Endothelial cell of umbilical vein (primary cell): ENCODE results near the gene MARCHF6. TPM values are rescaled to one million over a fixed set of nuclear protein-coding genes. Genes with fewer than 3 reads are reported as not detected.

ENCODE experiments used
- BruUV-seq: library from RNA; stranded (reverse); fragments of 400-500 nt; replicated peaks from 2 replicates; lab custom pipeline; 2021; lab: Mats Ljungman, UMichigan
- CTCF ChIA-PET: fragments of 300-600, 350-600 bp; sonication (Branson Sonifier 250); formaldehyde crosslinking; loops from one replicate; lab custom pipeline; 2021; ENCODE audit warnings: antibody characterized with exemption, inconsistent platforms; lab: Charles Lee
- POLR2A ChIA-PET: fragments of 300-600, 350-600 bp; sonication (Branson Sonifier 250); formaldehyde crosslinking; loops from one replicate; lab custom pipeline; 2021; ENCODE audit warnings: antibody characterized with exemption, inconsistent platforms; lab: Charles Lee
- DNase-seq: peaks from one replicate; pipeline ENCODE4 v3.0.0-alpha.2; 2011; ENCODE audit warnings: low read depth, low spot score
- FAIRE-seq: peaks from 2 replicates; lab custom pipeline; 2011; peaks lifted over from hg19 to GRCh38; lab: Jason Lieb, UNC
- H2AFZ ChIP-seq: 2 replicates; pipeline ENCODE4 v1.6.0; 2012; ENCODE audit warnings: low read depth, low read length, control low read depth, inconsistent platforms
- H3K27ac ChIP-seq: 2 replicates; pipeline ENCODE4 v1.5.1; 2011; ENCODE audit warnings: low read depth, mild to moderate bottlenecking, control low read depth, low read length, moderate library complexity; ENCODE audit not compliant: insufficient read depth
- H3K27me3 ChIP-seq, 2 experiments: 2 replicates each; pipeline versions ENCODE4 v1.6.0 to v1.6.1; 2011; ENCODE audit warnings: low read length in 2 of 2, mixed read lengths in 1 of 2; ENCODE audit not compliant: control insufficient read depth in 2 of 2, insufficient read depth in 2 of 2
- H3K36me3 ChIP-seq, 2 experiments: 2 replicates in 1 of 2; 3 replicates in 1 of 2; pipeline ENCODE4 v1.5.1; 2011; ENCODE audit warnings: low read length in 2 of 2, mild to moderate bottlenecking in 1 of 2, moderate library complexity in 1 of 2; ENCODE audit not compliant: control insufficient read depth in 2 of 2, insufficient read depth in 2 of 2; ENCODE audit errors: extremely low read depth in 1 of 2
- H3K4me1 ChIP-seq: 3 replicates; pipeline ENCODE4 v1.5.1; 2011; ENCODE audit warnings: mild to moderate bottlenecking, low read length; ENCODE audit not compliant: control insufficient read depth, insufficient read depth; ENCODE audit errors: extremely low read depth
- H3K4me2 ChIP-seq: 2 replicates; pipeline ENCODE4 v1.6.1; 2011; ENCODE audit warnings: low read length, control low read depth, mixed read lengths; ENCODE audit not compliant: insufficient read depth
- H3K4me3 ChIP-seq, 3 experiments: fragments of 200-600 bp in 1 of 3; sonication (generic), shearing (Covaris generic) in 1 of 3; replicated peaks in 1 of 3; 2 replicates each; pipeline ENCODE4 v1.5.1; 2011 to 2016; ENCODE audit warnings: control low read depth in 3 of 3, low read length in 3 of 3, mild to moderate bottlenecking in 2 of 3, inconsistent platforms in 1 of 3, low read depth in 1 of 3, moderate library complexity in 1 of 3; ENCODE audit not compliant: insufficient read depth in 1 of 3
- H3K79me2 ChIP-seq: 2 replicates; pipeline ENCODE4 v1.6.0; 2012; ENCODE audit warnings: low read length, inconsistent platforms; ENCODE audit not compliant: control insufficient read depth, insufficient read depth
- H3K9ac ChIP-seq: replicated peaks from 2 replicates; pipeline ENCODE3; 2011; ENCODE audit warnings: low read length, control low read depth; ENCODE audit not compliant: insufficient read depth; ENCODE audit errors: extremely low read depth
- H3K9me1 ChIP-seq: replicated peaks from 3 replicates; pipeline ENCODE4 v1.6.0; 2011; ENCODE audit warnings: mild to moderate bottlenecking, low read length; ENCODE audit not compliant: control insufficient read depth, insufficient read depth; ENCODE audit errors: extremely low read depth
- H3K9me3 ChIP-seq: replicated peaks from 2 replicates; pipeline ENCODE4 v1.5.1; 2012; ENCODE audit warnings: low read length, inconsistent platforms; ENCODE audit not compliant: control insufficient read depth, insufficient read depth
- H4K20me1 ChIP-seq: replicated peaks from 2 replicates; pipeline ENCODE3; 2011; ENCODE audit warnings: mild to moderate bottlenecking, low read length; ENCODE audit not compliant: control insufficient read depth, insufficient read depth; ENCODE audit errors: extremely low read depth
- JUN ChIP-seq: IDR thresholded peaks from 2 replicates; pipeline ENCODE4 v1.6.1; 2011; ENCODE audit warnings: borderline replicate concordance, low read depth; ENCODE audit not compliant: insufficient read length, insufficient read depth
- POLR2A ChIP-seq: IDR thresholded peaks from 2 replicates; pipeline ENCODE4 v1.6.1; 2012; ENCODE audit warnings: low read depth, mild to moderate bottlenecking, control low read depth, low read length
- dilution Hi-C: fragments of 300-500 bp; cut with MboI; formaldehyde crosslinking; loops from one replicate; pipeline ENCODE4 v1.15.0; 2019; ENCODE audit warnings: low sequenced_read_pairs; ENCODE audit not compliant: extremely low pct_ligation_motif_present
- intact Hi-C: fragments of 100-400 bp; cut with micrococcal nuclease; formaldehyde crosslinking; loops from one replicate; pipeline ENCODE4 v1.10.0; 2022
- polyA plus RNA-seq, 4 experiments: library from polyadenylated mRNA; depleted of rRNA in 3 of 4; stranded (reverse) in 3 of 4; unstranded in 1 of 4; fragments of >200 nt; gene quantifications; 2 replicates each; pipeline versions ENCODE4 v1.2.1 to v1.2.3, GENCODE V29; 2011 to 2012; ENCODE audit warnings: missing spikeins in 1 of 4
- total RNA-seq: library from RNA; stranded (reverse); gene quantifications from 2 replicates; pipeline ENCODE4 v1.2.3, GENCODE V29; 2021
- TF ChIP-seq, protein P1 (sequence below), 2 donors: IDR thresholded peaks; 1 replicate in 1 of 2; 2 replicates in 1 of 2; pipeline ENCODE4 v1.5.1; 2011; ENCODE audit warnings: low read length in 2 of 2, mild to moderate bottlenecking in 2 of 2, moderate library complexity in 2 of 2, control low read depth in 1 of 2, inconsistent platforms in 1 of 2, low read depth in 1 of 2; ENCODE audit not compliant: insufficient read depth in 1 of 2; ENCODE audit errors: extremely low read depth in 1 of 2
- TF ChIP-seq, protein P2 (sequence below): IDR thresholded peaks from 2 replicates; pipeline ENCODE4 v1.6.1; 2011; ENCODE audit not compliant: insufficient read depth, insufficient read length

Gene MARCHF6
- total and polyA plus RNA-seq, 2 donors (not counting 3 experiments of a cell fraction or from before 2014, with no cell fraction given) = 108 to 112 TPM

DNA sequence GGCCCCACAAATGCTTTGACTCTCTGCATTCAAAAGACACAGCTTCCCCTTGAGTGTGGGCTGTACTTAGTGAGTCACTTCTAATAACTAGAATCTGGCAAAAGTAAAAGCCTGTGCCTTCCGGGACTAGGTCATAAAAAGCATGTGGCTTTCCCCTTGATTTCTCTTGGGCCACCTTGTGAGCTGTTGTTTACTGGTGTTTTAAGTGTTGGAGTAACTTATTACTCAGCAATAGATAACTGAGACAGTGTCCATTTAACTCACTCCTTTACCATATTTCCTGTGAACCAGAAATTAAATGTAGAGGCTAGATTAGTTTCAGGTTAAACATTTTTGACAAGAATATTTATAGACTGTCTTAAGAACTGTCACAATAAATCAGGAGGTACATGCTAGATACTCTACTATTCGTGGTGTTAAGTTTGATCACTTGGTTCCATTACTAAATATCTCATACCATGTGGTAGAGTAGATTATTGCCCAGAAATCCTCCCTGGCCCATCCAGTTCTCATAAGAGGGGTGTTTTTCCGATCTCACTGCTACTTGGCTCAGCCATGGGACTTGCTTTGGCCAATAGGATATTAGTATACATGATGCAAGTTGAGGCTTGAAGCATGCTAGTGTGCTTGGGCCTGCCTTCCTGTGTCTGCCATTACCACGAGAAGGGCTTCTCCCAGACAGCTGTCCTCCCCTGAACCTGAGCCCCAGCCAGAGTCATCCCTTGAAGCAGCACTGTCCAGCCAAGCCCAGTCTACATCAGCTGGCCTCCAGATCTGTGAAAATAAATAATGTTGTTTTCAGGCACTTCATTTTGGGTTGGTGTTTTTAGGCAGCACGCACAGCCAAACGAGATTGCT lies 35.4 kb upstream of the MARCHF6 start:
- H3K4me1 ChIP-seq = no peaks in the 10 kb centered on the region
- no peaks in the 10 kb centered on the region for H3K9me1 ChIP-seq
- ChIA-PET POLR2A (no interaction called here), CTCF (interaction anchor here (1.0 to 1.4 kb wide), 2 partner anchors 8 to 106 kb away, joined by 3 to 4 read pairs; no protein-coding TSS in a partner anchor)
- dilution Hi-C loops = no loop called here
- intact Hi-C loops = no loop called here
- no peak for DNase-seq
- no peak overlapping the region for H2AFZ ChIP-seq
- H3K79me2 ChIP-seq = no peaks in the 10 kb centered on the region
- no peaks in the 10 kb centered on the region for H3K9me3 ChIP-seq
- no peaks in the 10 kb centered on the region for H3K36me3 ChIP-seq
- no peak for TF ChIP-seq JUN
- TF ChIP-seq POLR2A = no peak
- TF ChIP-seq, protein P1, sequence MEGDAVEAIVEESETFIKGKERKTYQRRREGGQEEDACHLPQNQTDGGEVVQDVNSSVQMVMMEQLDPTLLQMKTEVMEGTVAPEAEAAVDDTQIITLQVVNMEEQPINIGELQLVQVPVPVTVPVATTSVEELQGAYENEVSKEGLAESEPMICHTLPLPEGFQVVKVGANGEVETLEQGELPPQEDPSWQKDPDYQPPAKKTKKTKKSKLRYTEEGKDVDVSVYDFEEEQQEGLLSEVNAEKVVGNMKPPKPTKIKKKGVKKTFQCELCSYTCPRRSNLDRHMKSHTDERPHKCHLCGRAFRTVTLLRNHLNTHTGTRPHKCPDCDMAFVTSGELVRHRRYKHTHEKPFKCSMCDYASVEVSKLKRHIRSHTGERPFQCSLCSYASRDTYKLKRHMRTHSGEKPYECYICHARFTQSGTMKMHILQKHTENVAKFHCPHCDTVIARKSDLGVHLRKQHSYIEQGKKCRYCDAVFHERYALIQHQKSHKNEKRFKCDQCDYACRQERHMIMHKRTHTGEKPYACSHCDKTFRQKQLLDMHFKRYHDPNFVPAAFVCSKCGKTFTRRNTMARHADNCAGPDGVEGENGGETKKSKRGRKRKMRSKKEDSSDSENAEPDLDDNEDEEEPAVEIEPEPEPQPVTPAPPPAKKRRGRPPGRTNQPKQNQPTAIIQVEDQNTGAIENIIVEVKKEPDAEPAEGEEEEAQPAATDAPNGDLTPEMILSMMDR (IDR thresholded peaks at IDR 0.05; ENCODE audit: extremely low read depth in 1 of 2, insufficient read depth in 1 of 2, low read depth in 1 of 2, low read length in 2 of 2) = no peak
- TF ChIP-seq, protein P2, sequence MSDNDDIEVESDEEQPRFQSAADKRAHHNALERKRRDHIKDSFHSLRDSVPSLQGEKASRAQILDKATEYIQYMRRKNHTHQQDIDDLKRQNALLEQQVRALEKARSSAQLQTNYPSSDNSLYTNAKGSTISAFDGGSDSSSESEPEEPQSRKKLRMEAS = no peak
- H3K4me2 ChIP-seq = no peak overlapping the region
- H3K4me3 ChIP-seq = no peak overlapping the region
- no peak overlapping the region for H3K9ac ChIP-seq
- no peak overlapping the region for H3K27ac ChIP-seq
- BruUV-seq = no TSS peak
- H3K27me3 ChIP-seq = peaks cover 0 to 2% of the 10 kb centered on the region in 2 experiments
- FAIRE-seq = no peak
- no peaks in the 10 kb centered on the region for H4K20me1 ChIP-seq
